Stimulated activated CD4-positive, alpha-beta T cell treated with anti-CD3 and anti-CD28 coated beads, Interleukin-4, amount 100 ng/mL, for 1 hour (primary cell): ENCODE data around the gene TGFBR3.
"Not testable (repeated sequence)": the region's sequence is repeated elsewhere in the genome, so short reads cannot be mapped to it uniquely, and the experiment has no call there.

Experiments
- DNase-seq: peaks from one replicate; pipeline ENCODE4 v3.0.0-alpha.2; 2020

TGFBR3 gene

DNA sequence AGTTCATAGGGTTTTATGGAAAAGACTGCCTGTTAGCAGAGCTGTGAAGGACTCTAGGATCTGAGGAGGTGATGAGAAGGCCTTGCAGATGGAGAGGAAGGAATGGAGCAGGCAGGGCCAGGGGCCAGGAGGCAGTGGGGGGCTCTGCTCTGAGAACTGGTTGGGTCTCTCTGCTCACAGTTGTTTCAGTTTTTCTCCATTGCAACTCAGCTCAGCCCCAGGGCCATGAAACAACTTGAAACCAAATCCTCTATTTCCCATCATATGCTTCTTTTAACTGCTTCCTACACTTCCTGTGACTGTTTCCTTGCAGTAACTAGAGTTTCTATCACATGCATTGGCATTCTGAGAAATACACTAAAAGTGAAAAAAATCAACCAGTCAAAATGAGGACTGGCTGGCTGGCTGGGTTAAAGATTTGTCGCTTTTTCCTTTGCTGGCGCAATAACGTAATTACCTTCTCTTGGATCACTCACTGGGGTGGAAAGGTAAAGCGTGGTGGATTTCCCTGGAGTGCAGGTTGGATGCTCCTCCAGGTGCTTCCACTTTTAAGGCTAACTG is 213.3 kb downstream of the TGFBR3 start:
- no peak for DNase-seq

DNA sequence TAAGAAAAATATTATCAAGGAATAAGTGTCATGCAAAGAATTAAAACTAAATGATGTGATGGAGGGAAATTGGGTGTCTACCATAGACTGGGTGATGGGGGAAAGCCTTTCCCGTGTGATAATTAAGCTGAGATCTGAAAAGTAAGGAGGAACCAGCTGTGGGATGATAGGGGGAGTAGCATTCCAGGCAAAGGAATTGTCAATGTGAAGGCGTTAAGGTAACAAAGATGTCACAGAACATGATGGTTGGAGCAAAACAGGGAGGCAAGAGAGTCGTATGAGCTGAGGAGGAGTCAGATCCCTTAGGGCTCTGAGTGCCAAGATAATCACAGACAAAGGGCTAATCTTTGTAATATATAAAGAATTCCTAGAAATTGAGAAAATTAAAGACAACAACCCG is 215.2 kb downstream of the TGFBR3 start:
- DNase-seq = no peak

DNA sequence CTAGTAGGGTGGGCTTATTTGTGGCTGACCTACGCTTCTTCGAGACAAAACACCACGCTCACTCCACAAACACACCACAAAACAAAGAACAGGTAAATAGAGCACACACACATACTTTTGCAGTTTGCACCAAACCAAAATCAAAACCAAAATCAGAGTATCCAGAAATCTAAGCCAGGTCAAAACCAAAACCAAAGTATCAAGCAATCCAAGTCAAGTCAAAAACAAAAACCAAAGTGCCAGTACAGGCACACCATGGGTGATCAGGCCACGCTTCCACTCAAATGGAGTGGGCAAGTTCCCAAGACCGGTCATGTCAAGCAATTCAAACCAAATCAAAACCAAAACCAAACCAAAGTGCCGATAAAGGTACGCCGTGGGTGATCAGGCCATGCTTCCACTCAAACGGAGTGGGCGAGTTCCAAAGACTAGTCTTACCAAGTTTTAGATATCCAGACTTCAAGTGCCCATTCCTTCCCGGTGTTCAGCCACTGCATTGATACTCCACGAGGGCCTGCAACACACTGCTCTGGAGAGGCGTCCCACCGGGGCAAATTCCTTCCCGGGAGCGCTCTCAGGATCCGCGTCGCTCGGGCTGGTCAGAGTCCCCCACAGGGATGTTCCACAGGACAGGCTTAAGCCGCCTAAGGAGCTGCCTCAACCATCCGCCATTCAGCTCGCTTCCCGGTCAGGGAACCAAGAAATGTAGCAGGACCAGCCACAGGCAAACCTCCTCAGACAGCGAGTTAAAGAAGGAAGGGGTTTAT is 216.2 kb downstream of the TGFBR3 start:
- DNase-seq = no peak

GRCh38 chr1:91666651-91667050 is 219.3 kb downstream of the TGFBR3 start:
- not testable (repeated sequence) for DNase-seq

GRCh38 chr1:91661121-91661520 is 224.8 kb downstream of the TGFBR3 start:
- DNase-seq = no peak

DNA sequence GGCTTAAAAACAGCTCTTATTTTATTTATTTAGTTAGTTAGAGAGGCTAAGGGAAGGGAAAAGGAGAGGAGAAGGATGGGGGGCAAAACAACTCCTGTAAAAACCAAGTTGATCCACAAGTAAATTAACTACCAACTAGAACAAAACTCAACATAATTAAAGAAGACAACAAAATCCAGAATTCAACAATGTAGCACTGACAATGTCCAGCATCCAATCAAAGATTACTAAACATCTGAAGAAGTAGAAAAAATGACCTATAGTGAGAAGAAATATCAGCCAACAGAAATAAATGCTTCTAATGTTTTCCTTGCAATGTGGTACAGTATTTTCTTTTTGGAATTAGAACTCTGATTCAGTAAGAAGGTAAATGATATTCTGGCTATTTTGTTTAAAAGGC is 225.2 kb downstream of the TGFBR3 start:
- DNase-seq = no peak

- DNase-seq = no peak
Measured at GRCh38 chr1:91655912-91656449, 230.0 kb downstream of the TGFBR3 start.

DNA sequence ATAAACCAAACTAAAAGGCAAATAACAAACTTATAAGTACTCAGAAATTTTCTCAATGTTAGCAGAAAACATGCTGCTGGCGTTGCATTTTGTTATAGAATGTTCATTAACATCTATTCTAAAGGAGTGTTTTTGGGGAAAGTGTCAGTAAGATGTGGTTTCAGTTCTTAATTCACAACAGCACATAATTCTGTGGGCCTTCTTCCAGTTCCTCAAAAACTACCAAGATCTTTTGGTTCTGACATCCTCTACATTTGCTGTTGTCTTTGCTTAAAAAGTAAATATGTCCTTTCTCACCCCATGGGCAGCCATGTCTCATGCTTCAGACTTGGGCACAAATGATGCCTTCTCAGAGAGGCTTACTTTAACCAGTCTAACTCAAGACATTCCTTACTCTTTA is 232.8 kb downstream of the TGFBR3 start:
- DNase-seq = no peak

GRCh38 chr1:91651661-91652071 is 234.3 kb downstream of the TGFBR3 start:
- no peak for DNase-seq

DNA sequence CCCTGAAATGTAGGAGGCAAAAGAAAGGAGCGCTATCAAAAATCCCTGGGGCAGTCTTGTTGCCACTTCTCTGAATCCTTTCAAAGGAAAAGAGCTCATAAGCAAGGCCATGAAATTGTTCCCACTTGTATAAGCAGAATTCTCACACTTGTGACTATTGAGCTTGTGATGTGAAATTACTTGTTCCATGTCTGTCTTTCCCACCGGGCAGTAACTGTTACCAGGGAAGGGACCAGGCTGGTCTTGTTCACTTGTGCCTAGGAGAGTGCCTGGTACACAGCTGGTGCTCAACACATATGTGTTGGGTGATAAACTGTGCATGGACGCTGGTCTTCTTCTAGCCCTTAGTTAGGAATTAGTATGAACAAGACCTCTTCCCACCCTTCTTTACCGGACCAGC is 234.7 kb downstream of the TGFBR3 start:
- DNase-seq = no peak

DNA sequence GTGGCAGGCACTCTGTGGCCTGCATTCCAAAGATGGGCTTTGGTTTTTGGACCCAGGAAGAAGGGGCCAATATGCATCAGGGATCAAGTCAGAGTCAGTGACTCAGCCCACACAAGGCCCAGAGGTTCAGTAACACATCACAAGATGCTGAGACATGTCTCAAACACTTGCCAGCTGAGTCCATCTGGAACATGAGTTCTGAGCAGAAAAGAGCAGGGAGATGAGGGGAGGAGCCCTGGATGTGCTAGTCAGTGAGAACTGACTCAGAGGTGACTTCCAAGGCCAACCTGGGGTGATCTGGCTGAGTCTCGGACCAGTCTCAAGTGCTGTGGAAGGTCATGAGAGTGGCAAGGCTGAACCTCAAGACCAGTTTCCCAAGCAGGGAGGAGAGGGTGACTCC is 235.2 kb downstream of the TGFBR3 start:
- DNase-seq = no peak

DNA sequence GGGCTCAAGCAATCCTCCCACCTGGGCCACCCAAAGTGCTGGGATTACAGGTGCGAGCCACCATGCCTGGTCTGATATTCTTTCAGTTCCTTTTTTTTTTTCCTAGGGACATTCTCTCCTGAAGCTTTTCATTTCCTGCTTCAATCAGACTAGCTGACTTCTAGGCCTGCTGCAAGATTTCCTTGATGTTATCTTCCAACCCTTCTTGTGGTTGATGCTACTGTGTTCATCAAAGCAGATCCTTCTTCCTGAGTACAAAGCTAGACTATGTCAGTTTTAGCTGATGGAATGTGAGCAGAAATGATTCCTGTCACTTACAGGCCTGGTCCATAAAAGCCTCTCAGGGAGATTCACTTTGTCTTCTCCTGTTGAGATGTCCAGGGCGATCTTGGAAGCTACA is 238.9 kb downstream of the TGFBR3 start:
- DNase-seq = no peak

DNA sequence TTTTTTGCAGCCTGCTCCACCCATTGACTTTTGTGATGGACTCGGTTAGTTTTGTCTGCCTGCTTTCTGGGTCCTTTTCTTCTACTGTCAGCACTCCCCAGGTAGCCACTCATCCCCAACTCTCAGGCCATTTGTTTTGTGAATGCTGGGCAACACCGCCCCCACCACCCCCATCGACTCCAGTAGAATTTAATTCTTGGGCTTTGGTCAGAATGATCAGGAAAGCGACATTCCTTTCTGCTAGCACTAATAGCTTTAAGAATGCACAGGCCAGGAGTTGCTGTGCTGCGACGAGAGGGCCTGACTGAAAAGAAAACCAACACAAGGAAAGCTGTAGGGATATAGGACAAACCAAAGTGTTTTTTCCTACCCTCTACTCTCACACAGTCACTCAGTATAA is 240.9 kb downstream of the TGFBR3 start:
- no peak for DNase-seq

- DNase-seq = no peak
Measured at GRCh38 chr1:91643431-91643830, 242.5 kb downstream of the TGFBR3 start.

DNA sequence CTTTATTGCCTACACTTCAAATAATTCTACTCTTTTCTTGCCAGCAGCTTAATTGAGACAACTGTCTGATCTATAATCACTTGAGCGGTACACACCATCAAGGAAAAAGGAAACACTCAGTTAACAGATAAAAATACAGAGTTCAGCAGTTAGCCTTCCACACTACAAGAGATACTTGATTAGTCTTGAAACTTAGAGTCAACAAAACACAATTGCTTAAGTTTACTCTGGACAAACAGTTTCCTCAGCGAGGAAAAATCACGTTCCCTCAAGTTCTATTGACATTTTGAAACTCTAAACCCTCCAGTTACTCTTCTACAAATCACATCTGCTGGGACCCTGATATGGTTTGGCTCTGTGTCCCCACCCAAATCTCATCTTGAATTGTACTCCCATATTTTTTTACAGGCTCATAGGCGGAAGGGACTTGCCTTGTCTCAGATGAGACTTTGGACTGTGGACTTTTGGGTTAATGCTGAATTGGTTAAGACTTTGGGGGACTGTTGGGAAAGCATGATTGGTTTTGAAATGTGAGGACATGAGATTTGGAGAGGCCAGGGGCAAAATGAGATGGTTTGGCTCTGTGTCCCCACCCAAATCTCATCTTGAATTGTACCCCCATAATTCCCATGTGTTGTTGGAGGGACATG is 244.9 kb downstream of the TGFBR3 start:
- DNase-seq = no peak

- no peak for DNase-seq
Measured at GRCh38 chr1:91637539-91637994, 248.4 kb downstream of the TGFBR3 start.

- DNase-seq = no peak
Measured at GRCh38 chr1:91635763-91636162, 250.2 kb downstream of the TGFBR3 start.

GRCh38 chr1:91633438-91633837 is 252.5 kb downstream of the TGFBR3 start:
- no peak for DNase-seq

DNA sequence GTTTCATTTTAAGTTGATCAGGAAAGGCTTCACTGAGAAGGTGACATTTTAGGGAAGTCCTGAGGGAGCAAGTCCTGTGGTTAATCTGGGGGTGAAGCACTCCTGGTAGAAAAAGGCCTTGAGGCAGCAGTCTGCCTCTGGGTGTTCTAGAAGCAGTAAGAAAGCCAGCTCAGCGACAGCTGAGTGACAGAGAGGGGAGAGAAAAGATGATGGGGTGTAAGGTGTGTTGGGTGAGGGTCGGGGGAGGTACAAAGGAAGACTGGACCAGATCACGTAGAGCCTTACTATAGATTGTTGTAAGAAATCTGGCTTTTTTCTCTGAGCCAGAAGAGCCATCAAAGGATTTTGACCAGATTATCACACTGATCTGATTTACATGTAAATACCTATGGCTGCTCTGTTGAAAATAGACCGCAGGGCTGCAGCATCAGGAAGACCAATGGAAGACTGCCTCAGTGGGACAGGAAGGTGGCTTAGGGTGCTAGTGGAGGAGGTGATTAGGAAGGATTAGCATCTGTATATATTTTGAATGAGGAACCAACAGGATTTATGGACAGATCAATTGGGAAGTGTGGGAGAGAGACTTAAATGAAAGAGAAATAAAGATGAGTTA is 254.1 kb downstream of the TGFBR3 start:
- DNase-seq = no peak

GRCh38 chr1:91630803-91631202 is 255.1 kb downstream of the TGFBR3 start:
- DNase-seq = no peak
